ENCODE data around the gene TXNRD1. TPM values are rescaled to one million over a fixed set of nuclear protein-coding genes. Genes with fewer than 3 reads are reported as not detected.

The TXNRD1 gene
- polyA plus RNA-seq, 1 donor: 32.7 TPM

- Histone ChIP-seq H3K4me3 (ENCODE audit: low read length) (no peak overlapping the region), H3K27me3 (ENCODE audit: control insufficient read depth, insufficient read depth, low read length) (no peaks in the 10 kb centered on the region), H3K36me3 (ENCODE audit: control insufficient read depth, insufficient read depth, low read length) (peaks cover 51% of the 10 kb centered on the region), H3K27ac (ENCODE audit: low read length) (no peak overlapping the region), H3K4me1 (ENCODE audit: control insufficient read depth, insufficient read depth, low read length) (no peaks in the 10 kb centered on the region), H3K9me3 (ENCODE audit: control insufficient read depth, low read depth, low read length) (no peaks in the 10 kb centered on the region)
- no peak for DNase-seq
- no CpG with 5 or more reads among the region's 1 CpG for WGBS (ENCODE audit: insufficient coverage, low lambda C conversion rate)
Measured at GRCh38 chr12:104340177-104340576, 124.6 kb downstream of the TXNRD1 start.

DNA sequence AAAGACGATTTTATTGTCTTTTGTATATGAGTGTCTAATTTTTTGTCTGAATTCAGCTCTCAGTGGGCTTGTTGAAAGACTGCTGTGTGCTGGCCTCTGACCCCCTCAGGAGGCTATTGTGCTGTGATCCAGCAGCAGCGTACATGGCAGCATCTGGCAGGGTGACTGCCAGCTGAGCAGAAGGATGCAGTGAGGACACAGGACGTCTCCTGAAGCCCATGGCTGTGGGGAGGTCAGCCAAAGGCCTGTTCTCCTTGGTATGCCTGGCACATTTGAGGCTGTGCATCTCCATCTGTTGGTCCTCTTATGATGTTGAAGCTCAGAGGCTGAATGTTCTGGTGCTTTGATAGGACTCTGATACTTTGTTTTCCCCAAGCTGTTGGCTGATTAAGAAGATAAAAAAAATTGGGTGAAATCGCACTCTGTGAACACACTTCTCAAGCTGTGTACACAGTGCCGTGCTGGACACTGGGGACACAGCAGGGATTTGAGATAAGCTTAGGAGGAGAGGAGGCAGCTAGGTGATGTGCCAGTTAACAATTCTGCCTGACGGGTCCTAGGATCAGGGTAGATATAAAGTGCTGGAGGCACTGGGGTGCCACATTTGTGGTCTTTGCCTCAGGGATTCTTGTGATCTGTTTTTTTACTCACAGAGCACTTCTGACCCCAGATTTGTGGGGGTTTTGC, 125.5 kb downstream of the TXNRD1 start:
- no peak overlapping the region for H3K27ac ChIP-seq (ENCODE audit: low read length)
- WGBS (ENCODE audit: insufficient coverage, low lambda C conversion rate): 43% methylated on average over 1 of the region's 6 CpGs
- H3K9me3 ChIP-seq (ENCODE audit: control insufficient read depth, low read depth, low read length): no peaks in the 10 kb centered on the region
- H3K36me3 ChIP-seq (ENCODE audit: control insufficient read depth, insufficient read depth, low read length): peaks cover 51% of the 10 kb centered on the region
- H3K4me3 ChIP-seq (ENCODE audit: low read length): no peak overlapping the region
- DNase-seq: no peak
- no peaks in the 10 kb centered on the region for H3K27me3 ChIP-seq (ENCODE audit: control insufficient read depth, insufficient read depth, low read length)
- no peaks in the 10 kb centered on the region for H3K4me1 ChIP-seq (ENCODE audit: control insufficient read depth, insufficient read depth, low read length)

GRCh38 chr12:104342147-104342546, 126.6 kb downstream of the TXNRD1 start:
- H3K27ac ChIP-seq (ENCODE audit: low read length): no peak overlapping the region
- H3K4me1 ChIP-seq (ENCODE audit: control insufficient read depth, insufficient read depth, low read length): no peaks in the 10 kb centered on the region
- DNase-seq: no peak
- H3K9me3 ChIP-seq (ENCODE audit: control insufficient read depth, low read depth, low read length): no peaks in the 10 kb centered on the region
- no peaks in the 10 kb centered on the region for H3K27me3 ChIP-seq (ENCODE audit: control insufficient read depth, insufficient read depth, low read length)
- H3K4me3 ChIP-seq (ENCODE audit: low read length): no peak overlapping the region
- peaks cover 48% of the 10 kb centered on the region for H3K36me3 ChIP-seq (ENCODE audit: control insufficient read depth, insufficient read depth, low read length)
- WGBS (ENCODE audit: insufficient coverage, low lambda C conversion rate): no CpG with 5 or more reads among the region's 2 CpGs

DNA sequence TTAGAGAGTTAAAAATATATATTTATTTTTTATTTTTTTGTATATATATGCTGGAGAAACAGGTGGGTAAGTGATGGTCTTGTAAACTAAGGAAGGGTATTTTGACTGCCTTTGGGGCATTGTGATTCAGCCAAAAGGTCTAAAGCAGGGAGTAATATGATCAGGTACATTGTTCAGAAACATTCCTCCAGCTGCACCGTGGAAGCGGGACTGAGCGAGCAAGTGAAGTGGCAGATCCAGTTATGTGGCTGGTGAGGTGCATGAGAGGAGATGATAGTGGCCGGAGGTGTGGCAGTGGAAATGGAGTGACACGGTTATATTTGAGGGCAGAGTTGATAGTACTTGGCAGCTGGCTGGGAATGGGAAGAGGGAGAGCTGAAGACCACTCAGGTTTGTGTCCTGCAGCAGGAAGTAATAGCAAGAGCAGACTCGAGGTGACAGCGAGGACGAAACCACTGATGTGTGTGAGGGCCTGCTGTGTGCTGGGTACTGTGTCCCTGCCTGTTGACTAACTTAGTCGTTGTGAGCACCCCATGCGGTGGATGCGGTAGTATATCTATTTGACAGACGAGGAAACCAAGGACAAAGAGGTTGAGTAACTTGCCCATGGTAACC, 127.2 kb downstream of the TXNRD1 start:
- no peaks in the 10 kb centered on the region for H3K27me3 ChIP-seq (ENCODE audit: control insufficient read depth, insufficient read depth, low read length)
- DNase-seq: no peak
- H3K4me3 ChIP-seq (ENCODE audit: low read length): no peak overlapping the region
- no peaks in the 10 kb centered on the region for H3K9me3 ChIP-seq (ENCODE audit: control insufficient read depth, low read depth, low read length)
- no peak overlapping the region for H3K27ac ChIP-seq (ENCODE audit: low read length)
- H3K36me3 ChIP-seq (ENCODE audit: control insufficient read depth, insufficient read depth, low read length): peaks cover 50% of the 10 kb centered on the region
- no peaks in the 10 kb centered on the region for H3K4me1 ChIP-seq (ENCODE audit: control insufficient read depth, insufficient read depth, low read length)
- WGBS (ENCODE audit: insufficient coverage, low lambda C conversion rate): no CpG with 5 or more reads among the region's 12 CpGs

DNA sequence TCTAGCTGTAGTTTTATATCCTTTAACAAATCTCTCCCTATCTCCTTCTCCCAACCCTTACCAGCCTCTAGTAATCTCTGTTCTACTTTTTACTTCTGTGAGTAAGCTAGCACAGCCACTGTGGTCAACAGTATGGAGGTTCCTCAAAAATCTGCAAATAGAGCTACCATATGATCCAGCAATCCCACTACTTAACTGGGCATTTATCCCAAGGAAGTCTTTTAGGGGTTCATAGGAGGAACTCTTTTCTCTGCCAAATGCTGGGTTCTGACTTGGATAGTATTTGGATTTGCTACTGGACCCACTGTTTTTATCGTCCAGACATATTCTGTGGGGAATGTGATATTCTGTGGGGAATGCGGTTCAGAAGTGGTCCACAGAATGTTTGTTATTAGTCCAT, 129.1 kb downstream of the TXNRD1 start:
- H3K36me3 ChIP-seq (ENCODE audit: control insufficient read depth, insufficient read depth, low read length): peaks cover 55% of the 10 kb centered on the region
- no peaks in the 10 kb centered on the region for H3K9me3 ChIP-seq (ENCODE audit: control insufficient read depth, low read depth, low read length)
- no peaks in the 10 kb centered on the region for H3K27me3 ChIP-seq (ENCODE audit: control insufficient read depth, insufficient read depth, low read length)
- no peak overlapping the region for H3K27ac ChIP-seq (ENCODE audit: low read length)
- no peak for DNase-seq
- H3K4me3 ChIP-seq (ENCODE audit: low read length): no peak overlapping the region
- no peaks in the 10 kb centered on the region for H3K4me1 ChIP-seq (ENCODE audit: control insufficient read depth, insufficient read depth, low read length)
- 100% methylated on average over 1 of the region's 2 CpGs for WGBS (ENCODE audit: insufficient coverage, low lambda C conversion rate)

DNA sequence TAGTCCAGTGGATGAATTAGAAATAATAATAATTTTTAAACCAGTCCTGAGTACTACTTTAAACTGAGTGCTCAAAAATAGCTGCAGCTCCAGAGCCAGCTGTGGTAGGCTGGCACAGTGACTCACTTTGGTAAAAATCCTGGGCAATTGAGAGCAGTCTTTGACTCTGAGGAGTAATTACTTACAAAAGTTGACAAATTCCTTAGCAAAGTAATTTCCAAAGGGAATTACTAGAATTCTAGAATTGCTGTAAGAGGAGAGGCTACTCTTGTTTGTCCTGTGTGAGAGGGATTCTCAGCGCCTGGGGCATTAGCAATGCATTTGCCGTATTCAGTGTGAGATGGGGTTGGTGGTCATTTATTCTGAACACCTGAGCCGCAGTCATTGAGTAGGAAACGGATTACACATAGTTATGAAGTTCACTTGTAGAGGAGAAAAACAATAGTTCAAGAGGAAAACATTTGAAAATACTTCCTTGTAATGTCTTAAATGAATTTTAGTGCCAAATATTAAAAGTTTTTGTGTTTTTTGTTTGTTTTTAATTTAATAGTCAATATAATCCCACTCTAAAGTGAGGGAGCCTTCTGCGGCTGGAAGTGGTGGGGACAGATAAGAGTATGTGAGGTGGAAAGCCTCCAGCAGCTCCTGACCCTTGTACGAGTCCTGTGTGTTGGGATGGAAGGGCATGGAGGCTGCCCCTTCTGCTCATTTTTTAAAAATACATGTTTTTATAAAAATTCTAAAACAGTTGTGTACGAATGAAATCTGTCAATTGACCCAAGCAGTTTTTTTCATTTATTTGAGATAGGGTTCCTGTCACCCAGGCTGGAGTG, 129.9 kb downstream of the TXNRD1 start:
- Histone ChIP-seq H3K4me1 (ENCODE audit: control insufficient read depth, insufficient read depth, low read length) (no peaks in the 10 kb centered on the region), H3K4me3 (ENCODE audit: low read length) (no peak overlapping the region), H3K36me3 (ENCODE audit: control insufficient read depth, insufficient read depth, low read length) (peaks cover 53% of the 10 kb centered on the region), H3K27ac (ENCODE audit: low read length) (no peak overlapping the region), H3K27me3 (ENCODE audit: control insufficient read depth, insufficient read depth, low read length) (no peaks in the 10 kb centered on the region), H3K9me3 (ENCODE audit: control insufficient read depth, low read depth, low read length) (no peaks in the 10 kb centered on the region)
- no CpG with 5 or more reads among the region's 7 CpGs for WGBS (ENCODE audit: insufficient coverage, low lambda C conversion rate)
- no peak for DNase-seq

- peaks cover 46% of the 10 kb centered on the region for H3K36me3 ChIP-seq (ENCODE audit: control insufficient read depth, insufficient read depth, low read length)
Measured at GRCh38 chr12:104347374-104348075, 131.9 kb downstream of the TXNRD1 start.

DNA sequence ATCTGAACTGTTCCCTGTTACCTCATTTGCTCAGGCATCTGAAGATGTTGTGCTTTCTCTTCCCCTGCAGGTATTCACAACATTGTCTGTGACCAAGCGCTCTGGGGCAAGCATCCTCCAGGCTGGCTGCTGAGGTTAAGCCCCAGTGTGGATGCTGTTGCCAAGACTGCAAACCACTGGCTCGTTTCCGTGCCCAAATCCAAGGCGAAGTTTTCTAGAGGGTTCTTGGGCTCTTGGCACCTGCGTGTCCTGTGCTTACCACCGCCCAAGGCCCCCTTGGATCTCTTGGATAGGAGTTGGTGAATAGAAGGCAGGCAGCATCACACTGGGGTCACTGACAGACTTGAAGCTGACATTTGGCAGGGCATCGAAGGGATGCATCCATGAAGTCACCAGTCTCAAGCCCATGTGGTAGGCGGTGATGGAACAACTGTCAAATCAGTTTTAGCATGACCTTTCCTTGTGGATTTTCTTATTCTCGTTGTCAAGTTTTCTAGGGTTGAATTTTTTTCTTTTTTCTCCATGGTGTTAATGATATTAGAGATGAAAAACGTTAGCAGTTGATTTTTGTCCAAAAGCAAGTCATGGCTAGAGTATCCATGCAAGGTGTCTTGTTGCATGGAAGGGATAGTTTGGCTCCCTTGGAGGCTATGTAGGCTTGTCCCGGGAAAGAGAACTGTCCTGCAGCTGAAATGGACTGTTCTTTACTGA, 132.9 kb downstream of the TXNRD1 start:
- H3K27me3 ChIP-seq (ENCODE audit: control insufficient read depth, insufficient read depth, low read length): no peaks in the 10 kb centered on the region
- H3K27ac ChIP-seq (ENCODE audit: low read length): no peak overlapping the region
- H3K36me3 ChIP-seq (ENCODE audit: control insufficient read depth, insufficient read depth, low read length): peaks cover 43% of the 10 kb centered on the region
- no peaks in the 10 kb centered on the region for H3K4me1 ChIP-seq (ENCODE audit: control insufficient read depth, insufficient read depth, low read length)
- no peak for DNase-seq
- no peaks in the 10 kb centered on the region for H3K9me3 ChIP-seq (ENCODE audit: control insufficient read depth, low read depth, low read length)
- WGBS (ENCODE audit: insufficient coverage, low lambda C conversion rate): 100% methylated on average over 1 of the region's 11 CpGs
- H3K4me3 ChIP-seq (ENCODE audit: low read length): no peak overlapping the region

More at GRCh38 chr12:104347374-104348075, 131.9 kb downstream of the TXNRD1 start:
- H3K27me3 ChIP-seq (ENCODE audit: control insufficient read depth, insufficient read depth, low read length): no peaks in the 10 kb centered on the region
- no peak overlapping the region for H3K4me3 ChIP-seq (ENCODE audit: low read length)
- 93% methylated on average over 2 of the region's 5 CpGs for WGBS (ENCODE audit: insufficient coverage, low lambda C conversion rate)
- no peak overlapping the region for H3K27ac ChIP-seq (ENCODE audit: low read length)
- DNase-seq: no peak
- H3K4me1 ChIP-seq (ENCODE audit: control insufficient read depth, insufficient read depth, low read length): no peaks in the 10 kb centered on the region
- H3K9me3 ChIP-seq (ENCODE audit: control insufficient read depth, low read depth, low read length): no peaks in the 10 kb centered on the region

- Histone ChIP-seq H3K36me3 (ENCODE audit: control insufficient read depth, insufficient read depth, low read length) (peaks cover 43% of the 10 kb centered on the region), H3K27ac (ENCODE audit: low read length) (no peak overlapping the region), H3K4me3 (ENCODE audit: low read length) (no peak overlapping the region), H3K27me3 (ENCODE audit: control insufficient read depth, insufficient read depth, low read length) (no peaks in the 10 kb centered on the region), H3K9me3 (ENCODE audit: control insufficient read depth, low read depth, low read length) (no peaks in the 10 kb centered on the region), H3K4me1 (ENCODE audit: control insufficient read depth, insufficient read depth, low read length) (no peaks in the 10 kb centered on the region)
- no peak for DNase-seq
- 95% methylated on average over 2 of the region's 2 CpGs for WGBS (ENCODE audit: insufficient coverage, low lambda C conversion rate)
Measured at GRCh38 chr12:104348994-104349494, 133.5 kb downstream of the TXNRD1 start.
